Measurements from ENCODE around the gene SCYGR3.

The SCYGR3 gene

GRCh38 chr2:227615906-227616305 lies 1.3 kb upstream of the SCYGR3 start:
- no peak for DNase-seq (ENCODE audit: low read depth in 2 of 2)
- no peak for TF ChIP-seq CTCF (IDR thresholded peaks at IDR 0.05; ENCODE audit: low read depth, low read length)
- no peak overlapping the region for H3K4me3 ChIP-seq (replicated peaks in 1 of 2; ENCODE audit: low read depth in 2 of 2, low read length in 2 of 2)

GRCh38 chr2:227615181-227615580 lies 541 bp upstream of the SCYGR3 start:
- H3K4me3 ChIP-seq (replicated peaks in 1 of 2; ENCODE audit: low read depth in 2 of 2, low read length in 2 of 2), result no peak overlapping the region
- DNase-seq (ENCODE audit: low read depth in 2 of 2), result no peak
- no peak for TF ChIP-seq CTCF (IDR thresholded peaks at IDR 0.05; ENCODE audit: low read depth, low read length)

GRCh38 chr2:227614246-227614645 lies 394 bp downstream of the SCYGR3 start:
- no peak for TF ChIP-seq CTCF (IDR thresholded peaks at IDR 0.05; ENCODE audit: low read depth, low read length)
- H3K4me3 ChIP-seq (replicated peaks in 1 of 2; ENCODE audit: low read depth in 2 of 2, low read length in 2 of 2), result no peak overlapping the region
- DNase-seq (ENCODE audit: low read depth in 2 of 2), result no peak

- no peak for DNase-seq (ENCODE audit: low read depth in 2 of 2)
- TF ChIP-seq CTCF (IDR thresholded peaks at IDR 0.05; ENCODE audit: low read depth, low read length), result no peak
- no peak overlapping the region for H3K4me3 ChIP-seq (replicated peaks in 1 of 2; ENCODE audit: low read depth in 2 of 2, low read length in 2 of 2)
Observed at GRCh38 chr2:227613272-227613660, 1.4 kb downstream of the SCYGR3 start.

- DNase-seq (ENCODE audit: low read depth in 2 of 2), result no peak
- no peak overlapping the region for H3K4me3 ChIP-seq (replicated peaks in 1 of 2; ENCODE audit: low read depth in 2 of 2, low read length in 2 of 2)
- TF ChIP-seq CTCF (IDR thresholded peaks at IDR 0.05; ENCODE audit: low read depth, low read length), result no peak
Observed at GRCh38 chr2:227612546-227613271, 1.9 kb downstream of the SCYGR3 start.

- no peak for DNase-seq (ENCODE audit: low read depth in 2 of 2)
- H3K4me3 ChIP-seq (replicated peaks in 1 of 2; ENCODE audit: low read depth in 2 of 2, low read length in 2 of 2), result no peak overlapping the region
- no peak for TF ChIP-seq CTCF (IDR thresholded peaks at IDR 0.05; ENCODE audit: low read depth, low read length)
Observed at GRCh38 chr2:227610123-227610522, 4.5 kb downstream of the SCYGR3 start.

Measured in cardiac fibroblast (primary cell).